Fibroblast of lung (primary cell): ENCODE data around the gene PEX11G.

Source experiments
- EZH2 ChIP-seq: IDR thresholded peaks from 2 replicates; pipeline ENCODE4 v1.5.1; 2012; ENCODE audit warnings: low read length, control low read depth, mild to moderate bottlenecking; ENCODE audit errors: missing control alignments
- TF ChIP-seq, protein P1 (sequence below), 2 donors: IDR thresholded peaks in 1 of 2; conservative IDR thresholded peaks in 1 of 2; 1 replicate in 1 of 2; 2 replicates in 1 of 2; pipeline ENCODE4 v1.5.1; 2011 to 2012; ENCODE audit warnings: low read length in 2 of 2, control low read depth in 1 of 2, inconsistent platforms in 1 of 2, low read depth in 1 of 2, mild to moderate bottlenecking in 1 of 2

DNA sequence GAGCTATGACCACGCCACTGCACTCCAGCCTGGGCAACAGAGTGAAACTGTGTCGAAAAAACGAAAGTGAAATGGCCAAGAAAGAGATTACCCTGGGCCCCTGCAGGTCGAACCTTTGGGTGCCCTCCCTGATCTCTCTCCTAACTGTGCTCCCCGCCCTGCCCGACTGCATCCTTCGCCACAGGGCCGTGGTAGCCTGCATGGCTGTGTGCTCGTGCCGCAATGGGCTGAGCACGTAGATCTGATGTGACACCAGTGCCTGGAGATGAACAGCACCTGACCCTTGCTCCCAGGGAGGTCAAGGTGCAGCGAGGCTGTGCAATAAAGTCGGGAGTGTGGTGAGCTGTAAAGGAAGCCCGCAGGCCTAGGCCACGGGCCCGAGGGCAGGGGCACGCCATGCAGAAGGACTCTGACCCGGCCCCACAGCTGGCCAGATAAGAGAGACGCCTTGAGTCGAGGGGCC is 60.2 kb downstream of the PEX11G start:
- TF ChIP-seq EZH2, result no peak
- TF ChIP-seq, protein P1, sequence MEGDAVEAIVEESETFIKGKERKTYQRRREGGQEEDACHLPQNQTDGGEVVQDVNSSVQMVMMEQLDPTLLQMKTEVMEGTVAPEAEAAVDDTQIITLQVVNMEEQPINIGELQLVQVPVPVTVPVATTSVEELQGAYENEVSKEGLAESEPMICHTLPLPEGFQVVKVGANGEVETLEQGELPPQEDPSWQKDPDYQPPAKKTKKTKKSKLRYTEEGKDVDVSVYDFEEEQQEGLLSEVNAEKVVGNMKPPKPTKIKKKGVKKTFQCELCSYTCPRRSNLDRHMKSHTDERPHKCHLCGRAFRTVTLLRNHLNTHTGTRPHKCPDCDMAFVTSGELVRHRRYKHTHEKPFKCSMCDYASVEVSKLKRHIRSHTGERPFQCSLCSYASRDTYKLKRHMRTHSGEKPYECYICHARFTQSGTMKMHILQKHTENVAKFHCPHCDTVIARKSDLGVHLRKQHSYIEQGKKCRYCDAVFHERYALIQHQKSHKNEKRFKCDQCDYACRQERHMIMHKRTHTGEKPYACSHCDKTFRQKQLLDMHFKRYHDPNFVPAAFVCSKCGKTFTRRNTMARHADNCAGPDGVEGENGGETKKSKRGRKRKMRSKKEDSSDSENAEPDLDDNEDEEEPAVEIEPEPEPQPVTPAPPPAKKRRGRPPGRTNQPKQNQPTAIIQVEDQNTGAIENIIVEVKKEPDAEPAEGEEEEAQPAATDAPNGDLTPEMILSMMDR (conservative IDR thresholded peaks at IDR 0.05 in 1 of 2, IDR thresholded peaks at IDR 0.05 in 1 of 2; ENCODE audit: low read depth in 1 of 2, low read length in 2 of 2), result no peak
